Nephron (organoid): ENCODE data around the gene IFNLR1.

Experiments used
- H3K27ac Mint-ChIP-seq, 3 experiments: 2 replicates each; pipeline ENCODE4 v1.8.0; 2020; ENCODE audit warnings: mixed read lengths in 3 of 3, mild to moderate bottlenecking in 2 of 3, moderate library complexity in 1 of 3
- H3K27me3 Mint-ChIP-seq: 2 replicates; pipeline ENCODE4 v1.8.0; 2021; ENCODE audit warnings: low read depth, mild to moderate bottlenecking, moderate library complexity, mixed read lengths
- H3K36me3 Mint-ChIP-seq: 2 replicates; pipeline ENCODE4 v1.8.0; 2020; ENCODE audit warnings: low read depth, mixed read lengths
- H3K4me1 Mint-ChIP-seq: 2 replicates; pipeline ENCODE4 v1.8.0; 2020; ENCODE audit warnings: mixed read lengths
- H3K4me3 Mint-ChIP-seq, 3 experiments: 2 replicates each; pipeline ENCODE4 v1.8.0; 2020; ENCODE audit warnings: mild to moderate bottlenecking in 3 of 3, mixed read lengths in 3 of 3, moderate library complexity in 2 of 3
- H3K9me3 Mint-ChIP-seq: 2 replicates; pipeline ENCODE4 v1.8.0; 2020; ENCODE audit warnings: mixed read lengths
- CTCF ChIP-seq, 3 experiments: fragments of 200-600 bp; sonication (generic); IDR thresholded peaks; one replicate each; pipeline ENCODE4 v1.5.0; 2021; ENCODE audit warnings: antibody characterized with exemption in 3 of 3; ENCODE audit not compliant: unreplicated experiment in 3 of 3

IFNLR1 gene

GRCh38 chr1:24110642-24111261 is 76.3 kb downstream of the IFNLR1 start:
- Mint-ChIP-seq H3K4me1 (peaks cover 33% of the 10 kb centered on the region), H3K9me3 (no peaks in the 10 kb centered on the region), H3K4me3 (peak overlapping the region; percentile 54 to 95 (median 88)), H3K27ac (peak overlapping the region in 2 of 3 experiments; percentile 58 to 88), H3K36me3 (no peaks in the 10 kb centered on the region), H3K27me3 (peaks cover 29% of the 10 kb centered on the region)
- TF ChIP-seq CTCF (IDR thresholded peaks at IDR 0.05; ENCODE audit: unreplicated experiment in 3 of 3): no peak

- H3K4me3 Mint-ChIP-seq: peak overlapping the region in 2 of 3 experiments; percentile 88 to 95
- H3K9me3 Mint-ChIP-seq: no peaks in the 10 kb centered on the region
- peaks cover 29% of the 10 kb centered on the region for H3K27me3 Mint-ChIP-seq
- H3K27ac Mint-ChIP-seq: peak overlapping the region; percentile 68 to 91 (median 88)
- no peak for TF ChIP-seq CTCF (IDR thresholded peaks at IDR 0.05; ENCODE audit: unreplicated experiment in 3 of 3)
- H3K36me3 Mint-ChIP-seq: no peaks in the 10 kb centered on the region
- H3K4me1 Mint-ChIP-seq: peaks cover 38% of the 10 kb centered on the region
Observed at GRCh38 chr1:24109686-24110475, 77.2 kb downstream of the IFNLR1 start.

- TF ChIP-seq CTCF (IDR thresholded peaks at IDR 0.05; ENCODE audit: unreplicated experiment in 3 of 3): no peak
- Mint-ChIP-seq H3K36me3 (no peaks in the 10 kb centered on the region), H3K27ac (peak overlapping the region; percentile 68 to 91 (median 86)), H3K9me3 (no peaks in the 10 kb centered on the region), H3K4me1 (peaks cover 41% of the 10 kb centered on the region), H3K4me3 (peak overlapping the region in 2 of 3 experiments; percentile 40 to 95), H3K27me3 (peaks cover 28% of the 10 kb centered on the region)
Observed at GRCh38 chr1:24109166-24109483, 78.0 kb downstream of the IFNLR1 start.

GRCh38 chr1:24108334-24109165 is 78.5 kb downstream of the IFNLR1 start:
- H3K4me1 Mint-ChIP-seq: peaks cover 47% of the 10 kb centered on the region
- peaks cover 25% of the 10 kb centered on the region for H3K27me3 Mint-ChIP-seq
- H3K9me3 Mint-ChIP-seq: no peaks in the 10 kb centered on the region
- H3K27ac Mint-ChIP-seq: peak overlapping the region; percentile 68 to 91 (median 86)
- peak overlapping the region in 2 of 3 experiments; percentile 40 to 95 for H3K4me3 Mint-ChIP-seq
- TF ChIP-seq CTCF (IDR thresholded peaks at IDR 0.05; ENCODE audit: unreplicated experiment in 3 of 3): no peak
- H3K36me3 Mint-ChIP-seq: no peaks in the 10 kb centered on the region

GRCh38 chr1:24107462-24108138 is 79.5 kb downstream of the IFNLR1 start:
- Mint-ChIP-seq H3K27ac (peak overlapping the region; percentile 90 to 91 (median 91)), H3K4me1 (peaks cover 50% of the 10 kb centered on the region), H3K4me3 (peak overlapping the region; percentile 1 to 40 (median 20)), H3K27me3 (peaks cover 18% of the 10 kb centered on the region), H3K36me3 (no peaks in the 10 kb centered on the region), H3K9me3 (no peaks in the 10 kb centered on the region)
- TF ChIP-seq CTCF (IDR thresholded peaks at IDR 0.05; ENCODE audit: unreplicated experiment in 3 of 3): no peak
